ENCODE data around the gene LINGO3. TPM values are rescaled to one million over a fixed set of nuclear protein-coding genes. Genes with fewer than 3 reads are reported as not detected.

The LINGO3 gene
- total RNA-seq, 3 donors from 2014 or later (not counting 1 experiment from before 2014, with no cell fraction given), result 0.68 to 1.0 (median 0.84) TPM

DNA sequence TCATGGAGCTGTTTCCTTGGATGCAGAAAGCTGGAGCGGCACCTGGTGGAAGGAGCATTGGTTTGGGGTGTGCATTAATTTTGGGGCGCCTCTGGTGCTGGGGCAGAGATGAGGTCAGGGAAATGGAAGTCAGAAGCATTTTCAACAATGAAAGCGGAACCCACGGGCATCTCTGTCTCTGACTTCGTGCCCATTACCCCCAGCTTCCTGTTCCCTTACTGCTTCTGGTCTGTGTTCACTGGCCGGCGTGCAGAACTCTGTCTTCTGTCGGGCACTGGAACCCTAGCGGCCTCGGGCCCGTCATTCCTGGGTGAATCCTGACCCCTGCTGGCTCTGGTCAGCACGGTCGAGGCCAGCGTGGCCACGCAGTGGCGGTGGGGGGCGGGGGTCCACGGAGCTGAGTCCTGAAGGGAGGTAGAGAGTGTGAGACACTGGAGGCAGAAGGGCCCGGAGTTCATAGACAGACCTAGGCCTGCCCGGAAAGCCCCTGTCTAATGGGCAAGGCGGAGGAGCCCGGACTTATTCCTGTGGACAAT, 7.9 kb upstream of the LINGO3 start:
- H3K9me3 ChIP-seq (ENCODE audit: control insufficient read depth, insufficient read depth, low read length), result no peaks in the 10 kb centered on the region
- H3K27ac Mint-ChIP-seq, result peak overlapping the region in 1 of 2 donors; percentile 68
- H3K27ac ChIP-seq (ENCODE audit: low read length), result peak overlapping the region; percentile 12
- no peaks in the 10 kb centered on the region for H3K36me3 ChIP-seq (ENCODE audit: control insufficient read depth, insufficient read depth, low read length)
- H3K9me3 Mint-ChIP-seq, result peaks cover 0 to 6% of the 10 kb centered on the region in 2 donors
- ATAC-seq (peak; percentile 90 to 94 (median 90)), DNase-seq (peak; percentile 47 to 48)
- 37% methylated on average over 22 of the region's 22 CpGs for WGBS (ENCODE audit: insufficient coverage)
- peaks cover 9 to 17% of the 10 kb centered on the region in 2 donors for H3K27me3 Mint-ChIP-seq (ENCODE audit: low read depth in 2 of 2)
- no peak overlapping the region for H3K4me3 ChIP-seq (ENCODE audit: low read length)
- H3K4me3 Mint-ChIP-seq, result no peak overlapping the region
- H3K4me1 ChIP-seq (ENCODE audit: control insufficient read depth, insufficient read depth, low read length), result peaks cover 19% of the 10 kb centered on the region
- peaks cover 11% of the 10 kb centered on the region for H3K27me3 ChIP-seq (ENCODE audit: control insufficient read depth, insufficient read depth, low read length)
- peaks cover 8 to 9% of the 10 kb centered on the region in 2 donors for H3K4me1 Mint-ChIP-seq
- intact Hi-C loops (cut with micrococcal nuclease), result loop anchor here (2.0 to 5.0 kb wide), 2 partner anchors 79 to 159 kb away; partner anchors contain the start of genes PLEKHJ1 and SF3A2
- TF ChIP-seq, protein P1, sequence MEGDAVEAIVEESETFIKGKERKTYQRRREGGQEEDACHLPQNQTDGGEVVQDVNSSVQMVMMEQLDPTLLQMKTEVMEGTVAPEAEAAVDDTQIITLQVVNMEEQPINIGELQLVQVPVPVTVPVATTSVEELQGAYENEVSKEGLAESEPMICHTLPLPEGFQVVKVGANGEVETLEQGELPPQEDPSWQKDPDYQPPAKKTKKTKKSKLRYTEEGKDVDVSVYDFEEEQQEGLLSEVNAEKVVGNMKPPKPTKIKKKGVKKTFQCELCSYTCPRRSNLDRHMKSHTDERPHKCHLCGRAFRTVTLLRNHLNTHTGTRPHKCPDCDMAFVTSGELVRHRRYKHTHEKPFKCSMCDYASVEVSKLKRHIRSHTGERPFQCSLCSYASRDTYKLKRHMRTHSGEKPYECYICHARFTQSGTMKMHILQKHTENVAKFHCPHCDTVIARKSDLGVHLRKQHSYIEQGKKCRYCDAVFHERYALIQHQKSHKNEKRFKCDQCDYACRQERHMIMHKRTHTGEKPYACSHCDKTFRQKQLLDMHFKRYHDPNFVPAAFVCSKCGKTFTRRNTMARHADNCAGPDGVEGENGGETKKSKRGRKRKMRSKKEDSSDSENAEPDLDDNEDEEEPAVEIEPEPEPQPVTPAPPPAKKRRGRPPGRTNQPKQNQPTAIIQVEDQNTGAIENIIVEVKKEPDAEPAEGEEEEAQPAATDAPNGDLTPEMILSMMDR (IDR thresholded peaks at IDR 0.05), result peak; percentile 55
- H3K36me3 Mint-ChIP-seq, result peaks cover 9% of the 10 kb centered on the region

- Mint-ChIP-seq H3K4me3 (no peak overlapping the region), H3K9me3 (peaks cover 0 to 6% of the 10 kb centered on the region in 2 donors), H3K27ac (peak overlapping the region in 1 of 2 donors; percentile 68), H3K36me3 (peaks cover 9% of the 10 kb centered on the region), H3K27me3 (ENCODE audit: low read depth in 2 of 2) (peaks cover 9 to 22% of the 10 kb centered on the region in 2 donors), H3K4me1 (peaks cover 8 to 9% of the 10 kb centered on the region in 2 donors)
- ATAC-seq, result no peak
- peaks cover 19% of the 10 kb centered on the region for H3K4me1 ChIP-seq (ENCODE audit: control insufficient read depth, insufficient read depth, low read length)
- no peak for DNase-seq
- H3K27ac ChIP-seq (ENCODE audit: low read length), result no peak overlapping the region
- peaks cover 11% of the 10 kb centered on the region for H3K27me3 ChIP-seq (ENCODE audit: control insufficient read depth, insufficient read depth, low read length)
- H3K4me3 ChIP-seq (ENCODE audit: low read length), result no peak overlapping the region
- intact Hi-C loops (cut with micrococcal nuclease), result loop anchor here (5.0 kb wide), 1 partner anchor 158 kb away; no protein-coding TSS in a partner anchor
- no peaks in the 10 kb centered on the region for H3K9me3 ChIP-seq (ENCODE audit: control insufficient read depth, insufficient read depth, low read length)
- TF ChIP-seq, protein P1 (IDR thresholded peaks at IDR 0.05), result no peak
- H3K36me3 ChIP-seq (ENCODE audit: control insufficient read depth, insufficient read depth, low read length), result no peaks in the 10 kb centered on the region
- WGBS (ENCODE audit: insufficient coverage), result 85% methylated on average over 7 of the region's 7 CpGs
Observed at GRCh38 chr19:2315121-2315817, 7.3 kb upstream of the LINGO3 start.

- H3K4me1 Mint-ChIP-seq, result peaks cover 8 to 14% of the 10 kb centered on the region in 2 donors
- intact Hi-C loops (cut with micrococcal nuclease), result no loop called here
Observed at GRCh38 chr19:2312820-2313501, 5.0 kb upstream of the LINGO3 start.

More at GRCh38 chr19:2312820-2313501, 5.0 kb upstream of the LINGO3 start:
- no peak for DNase-seq
- Mint-ChIP-seq H3K27me3 (ENCODE audit: low read depth in 2 of 2) (peaks cover 16 to 33% of the 10 kb centered on the region in 2 donors), H3K4me3 (no peak overlapping the region), H3K9me3 (peaks cover 0 to 6% of the 10 kb centered on the region in 2 donors), H3K36me3 (peaks cover 9% of the 10 kb centered on the region), H3K27ac (no peak overlapping the region)
- 45% methylated on average over 28 of the region's 28 CpGs for WGBS (ENCODE audit: insufficient coverage)
- no peak for ATAC-seq
- H3K4me1 ChIP-seq (ENCODE audit: control insufficient read depth, insufficient read depth, low read length), result peaks cover 15% of the 10 kb centered on the region
- no peak overlapping the region for H3K4me3 ChIP-seq (ENCODE audit: low read length)
- peaks cover 27% of the 10 kb centered on the region for H3K27me3 ChIP-seq (ENCODE audit: control insufficient read depth, insufficient read depth, low read length)
- H3K27ac ChIP-seq (ENCODE audit: low read length), result no peak overlapping the region
- H3K9me3 ChIP-seq (ENCODE audit: control insufficient read depth, insufficient read depth, low read length), result no peaks in the 10 kb centered on the region
- TF ChIP-seq, protein P1 (IDR thresholded peaks at IDR 0.05), result no peak
- H3K36me3 ChIP-seq (ENCODE audit: control insufficient read depth, insufficient read depth, low read length), result no peaks in the 10 kb centered on the region

All from natural killer cell (primary cell).